Activated CD4-positive, alpha-beta T cell treated with anti-CD3 and anti-CD28 coated beads, Interleukin-2, amount 50 U/mL, for 16 hours (primary cell): Measurements from ENCODE around the gene ALKBH1.
"Not testable (repeated sequence)": the region's sequence is repeated elsewhere in the genome, so short reads cannot be mapped to it uniquely, and the experiment has no call there.

Experiments used
- DNase-seq: peaks from one replicate; pipeline ENCODE4 v3.0.0-alpha.2; 2020

Gene ALKBH1

GRCh38 chr14:77707724-77708408 is at the start of gene ALKBH1, which contains the start of gene SLIRP:
TSS of gene ALKBH1 (minus strand) at chr14:77708023. CDS start at chr14:77708004, 19 bp downstream.
TSS of gene SLIRP (plus strand) at chr14:77708103. CDS start at chr14:77708112, 9 bp downstream.
- DNase-seq = peak; percentile 92

- DNase-seq = no peak
Measured at GRCh38 chr14:77752799-77753516, 45.1 kb upstream of the ALKBH1 start.

- DNase-seq = no peak
Measured at GRCh38 chr14:77752266-77752665, 44.4 kb upstream of the ALKBH1 start.

GRCh38 chr14:77747425-77747824 is 39.6 kb upstream of the ALKBH1 start:
- not testable (repeated sequence) for DNase-seq

GRCh38 chr14:77746064-77746702 is 38.4 kb upstream of the ALKBH1 start:
- no peak for DNase-seq

- no peak for DNase-seq
Measured at GRCh38 chr14:77741438-77741837, 33.6 kb upstream of the ALKBH1 start.

GRCh38 chr14:77738559-77739250 is 30.9 kb upstream of the ALKBH1 start:
- DNase-seq = peak; percentile 82

GRCh38 chr14:77730976-77731497 is 23.2 kb upstream of the ALKBH1 start:
- no peak for DNase-seq

- no peak for DNase-seq
Measured at GRCh38 chr14:77722301-77722700, 14.5 kb upstream of the ALKBH1 start.

- no peak for DNase-seq
Measured at GRCh38 chr14:77721437-77721836, 13.6 kb upstream of the ALKBH1 start.

GRCh38 chr14:77717608-77718305 is 9.9 kb upstream of the ALKBH1 start:
- no peak for DNase-seq

- DNase-seq = peak; percentile 52
Measured at GRCh38 chr14:77714926-77715325, 7.1 kb upstream of the ALKBH1 start.

GRCh38 chr14:77710364-77710763 is 2.5 kb upstream of the ALKBH1 start:
- no peak for DNase-seq

- DNase-seq = no peak
Measured at GRCh38 chr14:77709412-77709811, 1.6 kb upstream of the ALKBH1 start.

- no peak for DNase-seq
Measured at GRCh38 chr14:77708749-77709148, 926 bp upstream of the ALKBH1 start.

- DNase-seq = no peak
Measured at GRCh38 chr14:77707355-77707723, 484 bp downstream of the ALKBH1 start.

GRCh38 chr14:77691259-77691658 is 16.6 kb downstream of the ALKBH1 start:
- no peak for DNase-seq

- DNase-seq = no peak
Measured at GRCh38 chr14:77682158-77682553, 25.7 kb downstream of the ALKBH1 start.

- DNase-seq = no peak
Measured at GRCh38 chr14:77681196-77682157, 26.3 kb downstream of the ALKBH1 start.

GRCh38 chr14:77674931-77675330 is 32.9 kb downstream of the ALKBH1 start:
- DNase-seq = no peak

- DNase-seq = no peak
Measured at GRCh38 chr14:77673193-77673592, 34.6 kb downstream of the ALKBH1 start.
